Body of pancreas (tissue), 4 donors: ENCODE measurements around the gene GRIP2. TPM values are rescaled to one million over a fixed set of nuclear protein-coding genes. Genes with fewer than 3 reads are reported as not detected.

Experiments
- ATAC-seq: fragments of 150-250 bp; one replicate; pipeline ENCODE4 v1.9.1; 2016
- DNase-seq, 4 donors: peaks; one replicate each; pipeline ENCODE4 v3.0.0-alpha.2; 2019
- H3K27ac ChIP-seq, 4 donors: fragments of 200-600 bp; sonication (generic); 1 replicate in 3 of 4; 2 replicates in 1 of 4; pipeline versions ENCODE4 v1.5.1 to v1.6.1; 2016 to 2019; ENCODE audit warnings: mild to moderate bottlenecking in 1 of 4, mixed read lengths in 1 of 4, moderate library complexity in 1 of 4
- H3K27me3 ChIP-seq, 2 donors: fragments of 200-600 bp; sonication (generic); one replicate each; pipeline ENCODE4 v1.6.0; 2016; ENCODE audit warnings: mild to moderate bottlenecking in 1 of 2
- H3K36me3 ChIP-seq, 2 donors: fragments of 200-600 bp; sonication (generic); replicated peaks in 1 of 2; 2 replicates each; pipeline ENCODE4 v1.5.1; 2016; ENCODE audit warnings: low read depth in 2 of 2; ENCODE audit not compliant: insufficient read depth in 1 of 2
- H3K4me1 ChIP-seq: fragments of 200-600 bp; sonication (generic); one replicate; pipeline ENCODE4 v1.6.0; 2016
- H3K4me3 ChIP-seq, 2 donors: fragments of 200-600 bp; sonication (generic); 1 replicate in 1 of 2; 2 replicates in 1 of 2; pipeline ENCODE4 v1.5.1; 2016 to 2019
- H3K9me3 ChIP-seq, 3 donors: fragments of 200-600 bp; sonication (generic); 1 replicate in 2 of 3; 2 replicates in 1 of 3; pipeline ENCODE4 v1.5.1; 2016
- POLR2A ChIP-seq, 3 donors: fragments of 450-650 bp; IDR thresholded peaks; one replicate each; pipeline ENCODE4 v1.6.1; 2016; ENCODE audit warnings: antibody characterized with exemption in 3 of 3, mild to moderate bottlenecking in 2 of 3
- WGBS, 2 donors: methylation state at CpG; one replicate each; pipeline ENCODE4 v1.1.5; 2017; 5-methylcytosine and 5-hydroxymethylcytosine counted together
- intact Hi-C: fragments of 100-400 bp; cut with DNase I; formaldehyde crosslinking; loops from one replicate; pipeline ENCODE4 v1.15.1; 2023
- total RNA-seq, 2 donors: library from RNA; depleted of rRNA; stranded (reverse); fragments of >200 nt; gene quantifications; one replicate each; pipeline ENCODE4 v1.1.0, GENCODE V29; 2016
- TF ChIP-seq, protein P1 (sequence below), 7 experiments: fragments of 450-650 bp in 4 of 7; fragments of 200-600 bp in 3 of 7; sonication (generic) in 3 of 7; IDR thresholded peaks; one replicate each; pipeline ENCODE4 v1.5.1; 2016 to 2019; ENCODE audit warnings: antibody characterized with exemption in 7 of 7

The GRIP2 gene
- total RNA-seq, 2 donors from 2014 or later, result 0.26 to 0.99 TPM

GRCh38 chr3:14471016-14471415, 69.1 kb downstream of the GRIP2 start:
- Histone ChIP-seq H3K9me3 (no peaks in the 10 kb centered on the region), H3K4me3 (no peak overlapping the region), H3K27ac (no peak overlapping the region), H3K27me3 (no peaks in the 10 kb centered on the region), H3K4me1 (peaks cover 3% of the 10 kb centered on the region), H3K36me3 (no peaks in the 10 kb centered on the region)
- no peak for DNase-seq
- no peak for TF ChIP-seq POLR2A (IDR thresholded peaks at IDR 0.05)
- TF ChIP-seq, protein P1, sequence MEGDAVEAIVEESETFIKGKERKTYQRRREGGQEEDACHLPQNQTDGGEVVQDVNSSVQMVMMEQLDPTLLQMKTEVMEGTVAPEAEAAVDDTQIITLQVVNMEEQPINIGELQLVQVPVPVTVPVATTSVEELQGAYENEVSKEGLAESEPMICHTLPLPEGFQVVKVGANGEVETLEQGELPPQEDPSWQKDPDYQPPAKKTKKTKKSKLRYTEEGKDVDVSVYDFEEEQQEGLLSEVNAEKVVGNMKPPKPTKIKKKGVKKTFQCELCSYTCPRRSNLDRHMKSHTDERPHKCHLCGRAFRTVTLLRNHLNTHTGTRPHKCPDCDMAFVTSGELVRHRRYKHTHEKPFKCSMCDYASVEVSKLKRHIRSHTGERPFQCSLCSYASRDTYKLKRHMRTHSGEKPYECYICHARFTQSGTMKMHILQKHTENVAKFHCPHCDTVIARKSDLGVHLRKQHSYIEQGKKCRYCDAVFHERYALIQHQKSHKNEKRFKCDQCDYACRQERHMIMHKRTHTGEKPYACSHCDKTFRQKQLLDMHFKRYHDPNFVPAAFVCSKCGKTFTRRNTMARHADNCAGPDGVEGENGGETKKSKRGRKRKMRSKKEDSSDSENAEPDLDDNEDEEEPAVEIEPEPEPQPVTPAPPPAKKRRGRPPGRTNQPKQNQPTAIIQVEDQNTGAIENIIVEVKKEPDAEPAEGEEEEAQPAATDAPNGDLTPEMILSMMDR (IDR thresholded peaks at IDR 0.05), result no peak
- intact Hi-C loops, result loop anchor here (5.0 kb wide), 1 partner anchor 209 kb away; no protein-coding TSS in a partner anchor
- no peak for ATAC-seq
- WGBS, 2 donors, result 60 to 74% methylated on average over 5 of the region's 5 CpGs

DNA sequence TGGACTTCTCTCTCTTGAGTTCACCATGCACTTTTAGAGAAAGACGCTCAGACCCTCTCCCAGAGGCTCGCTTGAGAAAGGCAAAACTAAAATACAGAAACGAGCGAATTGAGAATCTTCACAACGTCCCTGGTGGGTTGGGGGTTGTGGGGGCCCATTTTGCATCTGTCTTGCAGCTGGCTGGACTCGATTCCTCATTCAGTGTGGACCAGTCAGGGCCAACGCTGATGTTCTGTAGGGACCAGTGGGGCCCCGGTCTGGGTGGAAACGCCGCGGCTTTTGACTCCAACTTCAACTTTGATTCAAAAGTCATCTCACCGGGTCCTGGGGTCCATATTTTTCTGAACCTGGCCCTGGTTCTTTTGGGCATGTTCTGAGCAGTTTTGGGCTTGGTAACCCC, 69.7 kb downstream of the GRIP2 start:
- Histone ChIP-seq H3K9me3 (no peaks in the 10 kb centered on the region), H3K4me1 (peaks cover 3% of the 10 kb centered on the region), H3K27ac (no peak overlapping the region), H3K27me3 (no peaks in the 10 kb centered on the region), H3K36me3 (no peaks in the 10 kb centered on the region), H3K4me3 (no peak overlapping the region)
- WGBS, 2 donors, result 63 to 75% methylated on average over 12 of the region's 12 CpGs
- ATAC-seq (no peak), DNase-seq (no peak)
- intact Hi-C loops, result loop anchor here (5.0 kb wide), 1 partner anchor 208 kb away; no protein-coding TSS in a partner anchor
- TF ChIP-seq, protein P1 (IDR thresholded peaks at IDR 0.05), result no peak
- no peak for TF ChIP-seq POLR2A (IDR thresholded peaks at IDR 0.05)

GRCh38 chr3:14468621-14468981, 71.5 kb downstream of the GRIP2 start:
- DNase-seq, result no peak
- intact Hi-C loops, result loop anchor here (5.0 to 10.0 kb wide), 2 partner anchors 266 to 574 kb away; no protein-coding TSS in a partner anchor
- no peak overlapping the region for H3K4me3 ChIP-seq
- H3K9me3 ChIP-seq, result no peaks in the 10 kb centered on the region
- H3K27ac ChIP-seq, result no peak overlapping the region
- H3K27me3 ChIP-seq, result no peaks in the 10 kb centered on the region
- no peaks in the 10 kb centered on the region for H3K4me1 ChIP-seq
- 58 to 62% methylated on average over 12 to 13 of the region's 13 CpGs for WGBS, 2 donors
- no peak for TF ChIP-seq POLR2A (IDR thresholded peaks at IDR 0.05)
- TF ChIP-seq, protein P1 (IDR thresholded peaks at IDR 0.05), result no peak
- no peak for ATAC-seq
- no peaks in the 10 kb centered on the region for H3K36me3 ChIP-seq

- peak; percentile 39 to 55 (median 40) for DNase-seq
- TF ChIP-seq, protein P1 (IDR thresholded peaks at IDR 0.05), result peak; percentile 78 to 94 (median 88)
- no peak for TF ChIP-seq POLR2A (IDR thresholded peaks at IDR 0.05)
- no peaks in the 10 kb centered on the region for H3K9me3 ChIP-seq
- intact Hi-C loops, result loop anchor here (5.0 to 10.0 kb wide), 2 partner anchors 266 to 573 kb away; no protein-coding TSS in a partner anchor
- H3K36me3 ChIP-seq, result no peaks in the 10 kb centered on the region
- peak; percentile 66 for ATAC-seq
- H3K27me3 ChIP-seq, result no peaks in the 10 kb centered on the region
- no peak overlapping the region for H3K4me3 ChIP-seq
- no peaks in the 10 kb centered on the region for H3K4me1 ChIP-seq
- WGBS, 2 donors, result 37% methylated on average over 13 to 15 of the region's 15 CpGs
- H3K27ac ChIP-seq, result no peak overlapping the region
Observed at GRCh38 chr3:14467814-14468620, 72.1 kb downstream of the GRIP2 start.
